GM12874 (cell line): ENCODE data around the gene SGCE.

Source experiments
- TF ChIP-seq, protein P1 (sequence below): IDR thresholded peaks from 2 replicates; pipeline ENCODE4 v1.5.1; 2011; ENCODE audit warnings: low read depth, mild to moderate bottlenecking, control low read depth, low read length, moderate library complexity; ENCODE audit not compliant: insufficient read depth

SGCE gene

DNA sequence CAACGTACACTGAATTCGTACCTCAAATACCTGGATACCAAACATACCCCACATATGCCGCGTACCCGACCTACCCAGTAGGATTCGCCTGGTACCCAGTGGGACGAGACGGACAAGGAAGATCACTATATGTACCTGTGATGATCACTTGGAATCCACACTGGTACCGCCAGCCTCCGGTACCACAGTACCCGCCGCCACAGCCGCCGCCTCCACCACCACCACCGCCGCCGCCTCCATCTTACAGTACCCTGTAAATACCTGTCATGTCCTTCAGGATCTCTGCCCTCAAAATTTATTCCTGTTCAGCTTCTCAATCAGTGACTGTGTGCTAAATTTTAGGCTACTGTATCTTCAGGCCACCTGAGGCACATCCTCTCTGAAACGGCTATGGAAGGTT is 9.5 kb upstream of the SGCE start:
- TF ChIP-seq, protein P1, sequence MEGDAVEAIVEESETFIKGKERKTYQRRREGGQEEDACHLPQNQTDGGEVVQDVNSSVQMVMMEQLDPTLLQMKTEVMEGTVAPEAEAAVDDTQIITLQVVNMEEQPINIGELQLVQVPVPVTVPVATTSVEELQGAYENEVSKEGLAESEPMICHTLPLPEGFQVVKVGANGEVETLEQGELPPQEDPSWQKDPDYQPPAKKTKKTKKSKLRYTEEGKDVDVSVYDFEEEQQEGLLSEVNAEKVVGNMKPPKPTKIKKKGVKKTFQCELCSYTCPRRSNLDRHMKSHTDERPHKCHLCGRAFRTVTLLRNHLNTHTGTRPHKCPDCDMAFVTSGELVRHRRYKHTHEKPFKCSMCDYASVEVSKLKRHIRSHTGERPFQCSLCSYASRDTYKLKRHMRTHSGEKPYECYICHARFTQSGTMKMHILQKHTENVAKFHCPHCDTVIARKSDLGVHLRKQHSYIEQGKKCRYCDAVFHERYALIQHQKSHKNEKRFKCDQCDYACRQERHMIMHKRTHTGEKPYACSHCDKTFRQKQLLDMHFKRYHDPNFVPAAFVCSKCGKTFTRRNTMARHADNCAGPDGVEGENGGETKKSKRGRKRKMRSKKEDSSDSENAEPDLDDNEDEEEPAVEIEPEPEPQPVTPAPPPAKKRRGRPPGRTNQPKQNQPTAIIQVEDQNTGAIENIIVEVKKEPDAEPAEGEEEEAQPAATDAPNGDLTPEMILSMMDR: no peak

DNA sequence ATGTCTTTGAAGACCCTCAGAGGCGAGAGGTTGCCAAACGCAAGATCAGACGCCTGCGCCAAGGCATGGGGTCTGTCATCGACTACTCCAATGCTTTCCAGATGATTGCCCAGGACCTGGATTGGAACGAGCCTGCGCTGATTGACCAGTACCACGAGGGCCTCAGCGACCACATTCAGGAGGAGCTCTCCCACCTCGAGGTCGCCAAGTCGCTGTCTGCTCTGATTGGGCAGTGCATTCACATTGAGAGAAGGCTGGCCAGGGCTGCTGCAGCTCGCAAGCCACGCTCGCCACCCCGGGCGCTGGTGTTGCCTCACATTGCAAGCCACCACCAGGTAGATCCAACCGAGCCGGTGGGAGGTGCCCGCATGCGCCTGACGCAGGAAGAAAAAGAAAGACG is 8.1 kb upstream of the SGCE start:
- TF ChIP-seq, protein P1: no peak

- TF ChIP-seq, protein P1: no peak
Measured at GRCh38 chr7:94662548-94662947, 6.6 kb upstream of the SGCE start.

GRCh38 chr7:94660006-94660405 is 4.1 kb upstream of the SGCE start:
- TF ChIP-seq, protein P1: no peak

- TF ChIP-seq, protein P1: no peak
Measured at GRCh38 chr7:94658826-94659225, 2.9 kb upstream of the SGCE start.

DNA sequence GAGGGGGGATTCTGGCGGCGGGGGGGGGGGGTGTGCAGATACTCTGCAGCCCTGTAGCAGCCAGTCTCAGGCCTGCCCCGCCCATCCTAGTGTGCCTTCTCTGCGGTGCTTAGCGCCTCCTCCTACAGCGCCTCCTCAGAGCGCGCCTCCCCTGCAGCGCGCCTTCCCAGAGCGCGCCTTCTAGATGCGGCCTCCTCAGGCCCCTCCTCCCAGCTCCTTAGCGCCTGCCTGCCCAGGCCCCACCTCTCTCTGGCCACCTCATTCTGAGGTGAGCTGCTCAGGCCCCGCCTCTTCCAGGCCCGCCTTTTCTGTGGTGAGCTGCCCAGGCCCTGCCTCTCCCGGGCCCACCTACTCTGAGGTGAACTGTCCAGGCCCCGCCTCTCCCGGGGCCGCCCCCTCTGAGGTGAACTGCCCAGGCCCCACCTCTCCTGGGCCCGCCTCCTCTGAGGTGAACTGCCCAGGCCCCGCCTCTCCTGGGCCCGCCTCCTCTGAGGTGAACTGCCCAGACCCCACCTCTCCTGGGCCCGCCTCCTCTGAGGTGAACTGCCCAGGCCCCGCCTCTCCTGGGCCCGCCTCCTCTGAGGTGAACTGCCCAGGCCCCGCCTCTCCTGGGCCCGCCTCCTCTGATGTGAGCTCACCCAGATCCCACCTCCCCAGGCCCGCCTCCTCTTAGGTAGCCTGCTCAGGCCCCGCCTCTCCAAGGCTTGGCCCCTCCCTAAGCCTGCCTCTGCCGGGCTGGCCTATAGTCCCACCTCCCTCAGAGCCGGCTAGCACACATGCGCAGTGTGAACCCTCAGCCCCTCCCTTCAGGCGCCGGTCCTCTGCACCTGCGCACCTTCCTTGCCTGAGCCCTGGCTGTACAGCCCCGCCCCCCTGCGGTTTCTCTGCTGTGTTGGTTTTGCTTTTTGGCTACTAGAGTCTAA is 2.1 kb upstream of the SGCE start:
- TF ChIP-seq, protein P1: no peak

DNA sequence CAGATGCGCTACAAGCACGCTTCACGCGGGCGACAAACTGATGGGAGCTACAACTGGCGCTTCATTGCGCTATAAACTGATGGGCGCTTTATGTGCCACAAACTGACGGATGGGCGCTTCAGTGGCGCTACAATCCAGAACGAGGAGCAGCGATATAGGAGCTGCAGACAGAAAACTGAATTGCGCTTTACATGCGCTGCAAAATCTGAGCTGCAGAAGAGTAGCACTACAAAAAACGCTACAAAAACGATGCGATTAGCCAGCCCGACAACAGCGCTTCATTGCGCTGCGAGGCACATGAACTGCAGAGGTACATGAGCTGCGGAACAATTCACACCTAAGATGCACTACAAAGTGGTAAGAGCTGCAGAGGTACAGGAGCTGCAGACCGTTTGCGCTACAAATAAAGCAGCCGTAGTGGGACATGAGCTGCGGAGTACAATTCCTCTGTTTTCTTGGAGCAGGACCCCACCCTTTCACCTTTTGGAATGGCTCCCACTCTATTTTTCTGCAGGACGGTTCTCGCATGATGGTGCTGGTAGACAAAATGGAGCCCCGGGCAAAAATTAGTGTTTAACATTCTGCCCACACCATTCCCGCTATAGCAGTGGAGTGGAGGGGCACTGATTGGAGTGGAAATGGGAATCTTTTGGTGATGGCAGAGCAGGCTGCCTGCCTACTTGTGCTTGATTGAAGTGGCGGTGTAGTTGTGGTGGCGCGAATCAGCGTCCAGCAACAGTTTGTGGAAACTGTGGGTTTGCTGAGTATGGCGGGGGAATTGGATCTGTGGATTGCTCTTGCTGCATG is 1.2 kb upstream of the SGCE start:
- TF ChIP-seq, protein P1: no peak
